Lower lobe of right lung (tissue), 2 donors: ENCODE results near the gene HSF2BP. TPM values are rescaled to one million over a fixed set of nuclear protein-coding genes. Genes with fewer than 3 reads are reported as not detected.

Experiments
- ATAC-seq, 2 donors: fragments of 200-7000 bp; cut with Tn5 transposase; one replicate each; pipeline ENCODE4 v1.9.1; 2020 to 2022; ENCODE audit warnings: mild to moderate bottlenecking in 2 of 2, moderate library complexity in 2 of 2
- DNase-seq: peaks from one replicate; pipeline ENCODE4 v3.0.0-alpha.2; 2020
- H3K27ac ChIP-seq: fragments of 200-600 bp; one replicate; pipeline ENCODE4 v1.8.0; 2022
- H3K27me3 ChIP-seq: fragments of 200-600 bp; one replicate; pipeline ENCODE4 v1.8.0; 2022; ENCODE audit warnings: low read depth
- H3K36me3 ChIP-seq: fragments of 200-600 bp; one replicate; pipeline ENCODE4 v1.8.0; 2022; ENCODE audit warnings: mild to moderate bottlenecking
- H3K4me1 ChIP-seq: fragments of 200-600 bp; one replicate; pipeline ENCODE4 v1.8.0; 2022
- H3K4me3 ChIP-seq: fragments of 200-600 bp; one replicate; pipeline ENCODE4 v1.8.0; 2022; ENCODE audit warnings: mild to moderate bottlenecking
- H3K9me3 ChIP-seq: fragments of 200-600 bp; one replicate; pipeline ENCODE4 v1.8.0; 2022
- CTCF ChIP-seq: fragments of 200-600 bp; IDR thresholded peaks from one replicate; pipeline ENCODE4 v1.8.0; 2022; ENCODE audit warnings: antibody characterized with exemption, mild to moderate bottlenecking
- intact Hi-C: fragments of 100-400 bp; cut with DNase I; formaldehyde crosslinking; loops from one replicate; pipeline ENCODE4 v1.11.0; 2022
- total RNA-seq: library from RNA; stranded (reverse); fragmentation: NEBNext Ultra II Directional; extraction: Animal tissue kit (Norgen Biotek cat#: 25700); gene quantifications from one replicate; pipeline ENCODE4 v1.2.1, GENCODE V29; 2021
- donor health status: DM: no; HTN: yes; CAD: no; lungs with severe emphysema.

HSF2BP gene
- total RNA-seq, 1 donor from 2014 or later = 0.32 TPM

- no peak for TF ChIP-seq CTCF
- no peak overlapping the region for H3K27ac ChIP-seq
- no peak overlapping the region for H3K4me3 ChIP-seq
- intact Hi-C loops = no loop called here
- DNase-seq = no peak
- no peaks in the 10 kb centered on the region for H3K9me3 ChIP-seq
- no peak for ATAC-seq
- H3K36me3 ChIP-seq = no peaks in the 10 kb centered on the region
- no peaks in the 10 kb centered on the region for H3K27me3 ChIP-seq
- peaks cover 24% of the 10 kb centered on the region for H3K4me1 ChIP-seq
These were observed 70.3 kb downstream of the HSF2BP start for GRCh38 chr21:43588957-43589356.

GRCh38 chr21:43585924-43586413, 73.3 kb downstream of the HSF2BP start:
- Histone ChIP-seq H3K27ac (peak overlapping the region; percentile 71), H3K36me3 (no peaks in the 10 kb centered on the region), H3K27me3 (no peaks in the 10 kb centered on the region), H3K4me1 (peaks cover 24% of the 10 kb centered on the region), H3K9me3 (no peaks in the 10 kb centered on the region), H3K4me3 (no peak overlapping the region)
- DNase-seq (no peak), ATAC-seq (peak; percentile 97 to 98)
- TF ChIP-seq CTCF = no peak
- intact Hi-C loops = no loop called here

GRCh38 chr21:43585514-43585913, 73.8 kb downstream of the HSF2BP start:
- H3K9me3 ChIP-seq = no peaks in the 10 kb centered on the region
- no peak for DNase-seq
- peak overlapping the region; percentile 71 for H3K27ac ChIP-seq
- TF ChIP-seq CTCF = no peak
- H3K27me3 ChIP-seq = no peaks in the 10 kb centered on the region
- H3K4me1 ChIP-seq = peaks cover 24% of the 10 kb centered on the region
- H3K36me3 ChIP-seq = no peaks in the 10 kb centered on the region
- intact Hi-C loops = no loop called here
- no peak overlapping the region for H3K4me3 ChIP-seq
- peak; percentile 39 to 48 for ATAC-seq

GRCh38 chr21:43581453-43581852, 77.8 kb downstream of the HSF2BP start:
- Histone ChIP-seq H3K9me3 (no peaks in the 10 kb centered on the region), H3K27ac (no peak overlapping the region), H3K4me1 (peaks cover 16% of the 10 kb centered on the region), H3K36me3 (no peaks in the 10 kb centered on the region), H3K4me3 (no peak overlapping the region), H3K27me3 (no peaks in the 10 kb centered on the region)
- no peak for DNase-seq
- intact Hi-C loops = no loop called here
- no peak for TF ChIP-seq CTCF
- no peak for ATAC-seq

GRCh38 chr21:43578677-43579303, 80.5 kb downstream of the HSF2BP start:
- intact Hi-C loops = no loop called here
- no peaks in the 10 kb centered on the region for H3K9me3 ChIP-seq
- no peak for TF ChIP-seq CTCF
- ATAC-seq (peak in 1 of 2 donors; percentile 39), DNase-seq (no peak)
- no peak overlapping the region for H3K27ac ChIP-seq
- H3K4me1 ChIP-seq = peaks cover 12% of the 10 kb centered on the region
- H3K27me3 ChIP-seq = no peaks in the 10 kb centered on the region
- no peak overlapping the region for H3K4me3 ChIP-seq
- H3K36me3 ChIP-seq = no peaks in the 10 kb centered on the region
